ENCODE data around the gene KIF3C. TPM values are rescaled to one million over a fixed set of nuclear protein-coding genes. Genes with fewer than 3 reads are reported as not detected.

KIF3C gene
- total RNA-seq, 1 experiment from 2014 or later = 39.5 TPM

- Histone ChIP-seq H3K4me1 (ENCODE audit: insufficient read depth, low read length, poor library complexity, severe bottlenecking) (peaks cover 6% of the 10 kb centered on the region), H3K27ac (ENCODE audit: low read depth, low read length, poor library complexity, severe bottlenecking) (no peak overlapping the region), H3K36me3 (ENCODE audit: insufficient read depth, low read length, poor library complexity, severe bottlenecking) (no peaks in the 10 kb centered on the region), H3K4me3 (ENCODE audit: low read depth, low read length, poor library complexity, severe bottlenecking) (no peak overlapping the region), H3K9me3 (ENCODE audit: low read depth, low read length, poor library complexity, severe bottlenecking) (no peaks in the 10 kb centered on the region), H3K27me3 (replicated peaks; ENCODE audit: insufficient read depth, low read depth, low read length, poor library complexity) (no peaks in the 10 kb centered on the region)
- BruUV-seq (replicated peaks) = no TSS peak
- ChIA-PET POLR2A (ENCODE audit: low non-redundant PET) (no interaction called here), CTCF (interaction anchor here (1.0 kb wide), 7 partner anchors 10 to 154 kb away, joined by 3 to 19 read pairs (median 6); partner anchors contain the start of genes KIF3C and RAB10)
- DNase-seq (ENCODE audit: low spot score) = no peak
- no peak for TF ChIP-seq CTCF (conservative IDR thresholded peaks at IDR 0.05; ENCODE audit: low read depth, low read length)
- intact Hi-C loops (cut with micrococcal nuclease; ENCODE audit: unreplicated experiment) = loop anchor here (1.0 kb wide), 1 partner anchor 153 kb away; no protein-coding TSS in a partner anchor
Measured at GRCh38 chr2:25991965-25992364, 9.7 kb upstream of the KIF3C start.

GRCh38 chr2:25989154-25989553 is 6.9 kb upstream of the KIF3C start:
- Histone ChIP-seq H3K36me3 (ENCODE audit: insufficient read depth, low read length, poor library complexity, severe bottlenecking) (no peaks in the 10 kb centered on the region), H3K27me3 (replicated peaks; ENCODE audit: insufficient read depth, low read depth, low read length, poor library complexity) (no peaks in the 10 kb centered on the region), H3K9me3 (ENCODE audit: low read depth, low read length, poor library complexity, severe bottlenecking) (no peaks in the 10 kb centered on the region), H3K27ac (ENCODE audit: low read depth, low read length, poor library complexity, severe bottlenecking) (no peak overlapping the region), H3K4me1 (ENCODE audit: insufficient read depth, low read length, poor library complexity, severe bottlenecking) (peaks cover 6% of the 10 kb centered on the region), H3K4me3 (ENCODE audit: low read depth, low read length, poor library complexity, severe bottlenecking) (no peak overlapping the region)
- TF ChIP-seq CTCF (conservative IDR thresholded peaks at IDR 0.05; ENCODE audit: low read depth, low read length) (no peak), EZH2 (IDR thresholded peaks at IDR 0.05; ENCODE audit: borderline replicate concordance, low read depth, low read length, poor library complexity, severe bottlenecking) (no peak)
- CTCF ChIA-PET = no interaction called here
- POLR2A ChIA-PET (ENCODE audit: low non-redundant PET) = no interaction called here
- no TSS peak for BruUV-seq (replicated peaks)
- intact Hi-C loops (cut with micrococcal nuclease; ENCODE audit: unreplicated experiment) = no loop called here
- DNase-seq (ENCODE audit: low spot score) = no peak

- H3K36me3 ChIP-seq (ENCODE audit: insufficient read depth, low read length, poor library complexity, severe bottlenecking) = no peaks in the 10 kb centered on the region
- no peak for TF ChIP-seq CTCF (conservative IDR thresholded peaks at IDR 0.05; ENCODE audit: low read depth, low read length)
- no peak for DNase-seq (ENCODE audit: low spot score)
- peaks cover 6% of the 10 kb centered on the region for H3K4me1 ChIP-seq (ENCODE audit: insufficient read depth, low read length, poor library complexity, severe bottlenecking)
- POLR2A ChIA-PET (ENCODE audit: low non-redundant PET) = no interaction called here
- no peaks in the 10 kb centered on the region for H3K9me3 ChIP-seq (ENCODE audit: low read depth, low read length, poor library complexity, severe bottlenecking)
- H3K4me3 ChIP-seq (ENCODE audit: low read depth, low read length, poor library complexity, severe bottlenecking) = no peak overlapping the region
- intact Hi-C loops (cut with micrococcal nuclease; ENCODE audit: unreplicated experiment) = no loop called here
- CTCF ChIA-PET = no interaction called here
- no peak overlapping the region for H3K27ac ChIP-seq (ENCODE audit: low read depth, low read length, poor library complexity, severe bottlenecking)
- no peaks in the 10 kb centered on the region for H3K27me3 ChIP-seq (replicated peaks; ENCODE audit: insufficient read depth, low read depth, low read length, poor library complexity)
- BruUV-seq (replicated peaks) = no TSS peak
Measured at GRCh38 chr2:25988134-25988533, 5.8 kb upstream of the KIF3C start.
